Measurements from ENCODE around the gene FKBP5. TPM values are rescaled to one million over a fixed set of nuclear protein-coding genes. Genes with fewer than 3 reads are reported as not detected.

Gene FKBP5
- total RNA-seq, 1 donor from 2014 or later: 246 TPM

GRCh38 chr6:35524380-35525020, 164.2 kb downstream of the FKBP5 start:
- Histone ChIP-seq H3K27me3 (no peaks in the 10 kb centered on the region), H3K4me3 (no peak overlapping the region), H3K9me3 (no peaks in the 10 kb centered on the region), H3K27ac (no peak overlapping the region), H3K4me1 (no peaks in the 10 kb centered on the region), H3K36me3 (no peaks in the 10 kb centered on the region)
- DNase-seq (ENCODE audit: extremely low spot score in 2 of 2): no peak
- intact Hi-C loops (cut with DNase I): no loop called here
- no peak for TF ChIP-seq POLR2A (IDR thresholded peaks at IDR 0.05)
- no peak for TF ChIP-seq POLR2AphosphoS5 (IDR thresholded peaks at IDR 0.05; ENCODE audit: insufficient read depth in 1 of 2, low read depth in 1 of 2)
- TF ChIP-seq CTCF (IDR thresholded peaks at IDR 0.05): no peak

Small RNAs within 50 kb of the gene (microRNA-seq; reads per million reads assigned to microRNA genes)
- gene MIR5690 (ENCODE audit: borderline number of aligned reads, borderline replicate concordance): 7.7 reads per million, percentile 17 among the genes with 10 or more reads in this experiment

Small RNAs within 50 kb of the gene (small RNA-seq; reads per million reads assigned to genes)
- gene MIR5690 (not detected), gene RF00561 (not detected)

Other genes with a start within 250 kb of the FKBP5 start
- gene FANCE, start 236.6 kb downstream of the FKBP5 start, total RNA-seq: 10.1 TPM
- gene RPL10A, start 220.5 kb downstream of the FKBP5 start, total RNA-seq: 2,013 TPM
- 29.0 TPM for gene TEAD3, start 191.8 kb downstream of the FKBP5 start, total RNA-seq
- gene TULP1, start 176.0 kb downstream of the FKBP5 start, total RNA-seq: not detected
- gene ARMC12, start 48.1 kb upstream of the FKBP5 start, total RNA-seq: not detected
- not detected for gene CLPSL2, start 87.7 kb upstream of the FKBP5 start, total RNA-seq
- gene CLPSL1, start 92.1 kb upstream of the FKBP5 start, total RNA-seq: not detected
- gene CLPS, start 108.4 kb upstream of the FKBP5 start, total RNA-seq: not detected
- not detected for gene LHFPL5, start 116.4 kb upstream of the FKBP5 start, total RNA-seq
- 59.2 TPM for gene SRPK1, start 232.2 kb upstream of the FKBP5 start, total RNA-seq